ENCODE results near the gene ETV5.

- no peak for TF ChIP-seq HDAC2 (IDR thresholded peaks at IDR 0.05)
- no peak for TF ChIP-seq CTCF (IDR thresholded peaks at IDR 0.05)
- no peak for TF ChIP-seq REST (IDR thresholded peaks at IDR 0.05)
- TF ChIP-seq SMC3 (IDR thresholded peaks at IDR 0.05), result no peak
- TF ChIP-seq HOXA7 (CRISPR knock-in tag; IDR thresholded peaks at IDR 0.05), result no peak
- TF ChIP-seq SREBF2 (IDR thresholded peaks at IDR 0.05), result no peak
- TF ChIP-seq RCOR1 (IDR thresholded peaks at IDR 0.05; ENCODE audit: low read depth, low read length), result no peak
- TF ChIP-seq ESRRA (IDR thresholded peaks at IDR 0.05; ENCODE audit: borderline replicate concordance, low read length), result no peak
- TF ChIP-seq MAFK (IDR thresholded peaks at IDR 0.05; ENCODE audit: partially characterized antibody), result no peak
- no peak for TF ChIP-seq KDM1A (IDR thresholded peaks at IDR 0.05; ENCODE audit: low read depth)
These were observed 10.6 kb upstream of the ETV5 start for GRCh38 chr3:186119499-186119898.

All from A549 (cell line).